Measurements from ENCODE around the gene UBD. TPM values are rescaled to one million over a fixed set of nuclear protein-coding genes. Genes with fewer than 3 reads are reported as not detected.

The UBD gene
- total RNA-seq, 1 donor from 2014 or later = not detected

DNA sequence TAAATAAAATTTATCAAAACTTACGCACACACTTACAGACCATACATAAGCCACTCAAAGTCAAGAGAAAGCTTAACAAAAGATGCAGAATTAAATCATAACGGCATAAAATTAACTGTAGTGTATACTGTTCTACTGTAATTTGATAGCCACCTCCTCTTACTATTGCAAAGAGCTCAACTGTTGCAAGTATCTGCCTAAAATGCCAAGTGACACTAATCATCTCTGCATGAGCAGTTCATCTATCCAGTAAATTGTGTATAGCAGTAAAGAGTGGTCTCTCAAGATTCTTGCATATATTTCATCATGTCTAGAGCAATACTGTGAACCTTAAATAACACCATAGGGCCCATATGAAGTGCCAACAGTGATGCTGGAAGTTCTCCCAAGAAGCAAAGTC, 37.7 kb upstream of the UBD start:
- Histone ChIP-seq H3K4me2 (no peak overlapping the region), H3K9me3 (ENCODE audit: low read depth) (no peaks in the 10 kb centered on the region), H3F3A (ENCODE audit: low read depth) (no peaks in the 10 kb centered on the region), H3K4me3 (no peak overlapping the region), H3K27me3 (no peaks in the 10 kb centered on the region), H2AFZ (replicated peaks) (no peak overlapping the region), H3K4me1 (no peaks in the 10 kb centered on the region), H3K9ac (no peak overlapping the region), H4K20me1 (ENCODE audit: low read depth) (no peaks in the 10 kb centered on the region), H3K36me3 (no peaks in the 10 kb centered on the region), H3K27ac (no peak overlapping the region), H3K79me2 (ENCODE audit: low read depth) (no peaks in the 10 kb centered on the region)
- DNase-seq (ENCODE audit: low spot score) = no peak
- Mint-ChIP-seq H3K4me1 (peaks cover 7% of the 10 kb centered on the region), H3K36me3 (peaks cover 13% of the 10 kb centered on the region), H3K4me3 (no peak overlapping the region), H3K27me3 (ENCODE audit: insufficient read depth, low read depth) (no peaks in the 10 kb centered on the region), H3K27ac (no peak overlapping the region), H3K9me3 (no peaks in the 10 kb centered on the region)
- TF ChIP-seq EZH2 (IDR thresholded peaks at IDR 0.05) (no peak), EZH2phosphoT487 (IDR thresholded peaks at IDR 0.05) (no peak)
- TF ChIP-seq, protein P1, sequence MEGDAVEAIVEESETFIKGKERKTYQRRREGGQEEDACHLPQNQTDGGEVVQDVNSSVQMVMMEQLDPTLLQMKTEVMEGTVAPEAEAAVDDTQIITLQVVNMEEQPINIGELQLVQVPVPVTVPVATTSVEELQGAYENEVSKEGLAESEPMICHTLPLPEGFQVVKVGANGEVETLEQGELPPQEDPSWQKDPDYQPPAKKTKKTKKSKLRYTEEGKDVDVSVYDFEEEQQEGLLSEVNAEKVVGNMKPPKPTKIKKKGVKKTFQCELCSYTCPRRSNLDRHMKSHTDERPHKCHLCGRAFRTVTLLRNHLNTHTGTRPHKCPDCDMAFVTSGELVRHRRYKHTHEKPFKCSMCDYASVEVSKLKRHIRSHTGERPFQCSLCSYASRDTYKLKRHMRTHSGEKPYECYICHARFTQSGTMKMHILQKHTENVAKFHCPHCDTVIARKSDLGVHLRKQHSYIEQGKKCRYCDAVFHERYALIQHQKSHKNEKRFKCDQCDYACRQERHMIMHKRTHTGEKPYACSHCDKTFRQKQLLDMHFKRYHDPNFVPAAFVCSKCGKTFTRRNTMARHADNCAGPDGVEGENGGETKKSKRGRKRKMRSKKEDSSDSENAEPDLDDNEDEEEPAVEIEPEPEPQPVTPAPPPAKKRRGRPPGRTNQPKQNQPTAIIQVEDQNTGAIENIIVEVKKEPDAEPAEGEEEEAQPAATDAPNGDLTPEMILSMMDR (IDR thresholded peaks at IDR 0.05) = no peak

DNA sequence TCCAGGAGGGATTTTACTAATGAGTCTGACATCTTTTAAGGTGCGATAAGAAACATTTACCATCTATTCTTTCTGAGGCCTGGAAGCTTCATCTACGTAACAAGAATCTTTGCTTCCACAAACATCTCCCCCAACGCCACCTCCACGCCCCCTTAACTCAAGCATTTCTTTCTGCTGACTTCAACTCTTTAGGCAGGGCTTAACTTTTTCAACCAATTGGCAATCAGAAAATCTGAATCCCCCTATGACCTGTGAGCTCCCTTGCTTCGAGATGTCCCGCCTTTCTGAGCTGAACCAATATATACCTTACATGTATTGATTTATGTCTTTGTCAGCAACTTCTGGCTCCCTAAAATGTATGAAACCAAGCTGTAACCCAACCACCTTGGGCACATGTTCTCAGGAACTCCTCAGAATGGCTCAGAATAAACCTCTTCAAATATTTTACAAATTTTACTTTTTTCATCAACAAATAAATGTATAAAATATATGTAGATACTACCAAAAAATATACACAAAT, 36.9 kb upstream of the UBD start:
- no peak overlapping the region for H3K4me3 Mint-ChIP-seq
- H3K36me3 Mint-ChIP-seq = peaks cover 6% of the 10 kb centered on the region
- H3K27ac ChIP-seq = no peak overlapping the region
- no peak overlapping the region for H3K4me2 ChIP-seq
- no peaks in the 10 kb centered on the region for H3K36me3 ChIP-seq
- H2AFZ ChIP-seq (replicated peaks) = no peak overlapping the region
- no peaks in the 10 kb centered on the region for H4K20me1 ChIP-seq (ENCODE audit: low read depth)
- H3K79me2 ChIP-seq (ENCODE audit: low read depth) = no peaks in the 10 kb centered on the region
- no peaks in the 10 kb centered on the region for H3K9me3 ChIP-seq (ENCODE audit: low read depth)
- H3K9ac ChIP-seq = no peak overlapping the region
- H3K4me1 Mint-ChIP-seq = peaks cover 4% of the 10 kb centered on the region
- no peak for DNase-seq (ENCODE audit: low spot score)
- H3K27ac Mint-ChIP-seq = no peak overlapping the region
- H3K27me3 Mint-ChIP-seq (ENCODE audit: insufficient read depth, low read depth) = no peaks in the 10 kb centered on the region
- no peak overlapping the region for H3K4me3 ChIP-seq
- no peaks in the 10 kb centered on the region for H3K27me3 ChIP-seq
- TF ChIP-seq, protein P1 (IDR thresholded peaks at IDR 0.05) = no peak
- TF ChIP-seq EZH2phosphoT487 (IDR thresholded peaks at IDR 0.05) (no peak), EZH2 (IDR thresholded peaks at IDR 0.05) (no peak)
- no peaks in the 10 kb centered on the region for H3F3A ChIP-seq (ENCODE audit: low read depth)
- H3K9me3 Mint-ChIP-seq = no peaks in the 10 kb centered on the region
- no peaks in the 10 kb centered on the region for H3K4me1 ChIP-seq

DNA sequence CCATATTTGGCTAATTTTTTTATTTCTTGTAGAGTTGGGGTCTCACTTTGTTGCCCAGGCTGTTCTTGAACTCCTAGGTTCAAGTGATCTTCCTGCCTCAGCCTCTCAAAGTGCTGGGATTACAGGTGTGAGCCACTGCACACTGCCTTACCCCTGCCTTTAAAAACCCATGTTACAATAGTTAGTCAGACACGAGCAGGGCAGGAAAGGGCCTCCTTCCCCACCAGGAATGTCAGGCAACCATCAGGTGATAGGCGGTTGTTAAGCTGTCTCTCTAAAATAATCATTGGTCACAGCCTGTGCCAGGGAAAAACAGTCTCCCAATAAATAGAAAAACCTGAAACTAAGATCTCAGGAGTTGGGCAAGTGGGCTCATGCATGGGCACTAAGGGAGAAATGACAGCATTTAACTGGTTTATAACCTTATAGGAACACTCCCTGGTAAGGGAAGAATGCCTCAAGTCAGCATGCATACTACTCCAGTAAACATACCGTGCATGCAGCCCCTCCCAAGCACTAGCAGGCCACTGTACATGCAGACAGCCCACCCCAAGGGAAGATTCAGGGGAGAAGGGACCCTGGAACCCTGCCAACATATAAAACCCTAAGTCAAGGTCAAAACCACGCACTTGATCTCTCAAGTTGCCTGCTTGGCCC, 33.8 kb upstream of the UBD start:
- Histone ChIP-seq H3K79me2 (ENCODE audit: low read depth) (no peaks in the 10 kb centered on the region), H3K27me3 (no peaks in the 10 kb centered on the region), H4K20me1 (ENCODE audit: low read depth) (no peaks in the 10 kb centered on the region), H3K4me2 (no peak overlapping the region), H3K4me3 (no peak overlapping the region), H3K4me1 (no peaks in the 10 kb centered on the region), H3K36me3 (no peaks in the 10 kb centered on the region), H3K27ac (no peak overlapping the region), H3F3A (ENCODE audit: low read depth) (no peaks in the 10 kb centered on the region), H3K9ac (no peak overlapping the region), H3K9me3 (ENCODE audit: low read depth) (no peaks in the 10 kb centered on the region), H2AFZ (replicated peaks) (no peak overlapping the region)
- H3K4me3 Mint-ChIP-seq = no peak overlapping the region
- no peak overlapping the region for H3K27ac Mint-ChIP-seq
- DNase-seq (ENCODE audit: low spot score) = no peak
- H3K27me3 Mint-ChIP-seq (ENCODE audit: insufficient read depth, low read depth) = no peaks in the 10 kb centered on the region
- TF ChIP-seq EZH2phosphoT487 (IDR thresholded peaks at IDR 0.05) (no peak), EZH2 (IDR thresholded peaks at IDR 0.05) (no peak)
- TF ChIP-seq, protein P1 (IDR thresholded peaks at IDR 0.05) = no peak
- peaks cover 4% of the 10 kb centered on the region for H3K4me1 Mint-ChIP-seq
- H3K9me3 Mint-ChIP-seq = no peaks in the 10 kb centered on the region
- peaks cover 2% of the 10 kb centered on the region for H3K36me3 Mint-ChIP-seq

All from neural progenitor cell (in vitro differentiated cells).